ENCODE data around the gene KLHL11. TPM values are rescaled to one million over a fixed set of nuclear protein-coding genes. Genes with fewer than 3 reads are reported as not detected.
A peak's percentile ranks its signal among the peaks of the same experiment; 100 is the strongest.
"Not testable (repeated sequence)": the region's sequence is repeated elsewhere in the genome, so short reads cannot be mapped to it uniquely, and the experiment has no call there.

Gene KLHL11
- total RNA-seq, 1 experiment from 2014 or later: 14.3 TPM

DNA sequence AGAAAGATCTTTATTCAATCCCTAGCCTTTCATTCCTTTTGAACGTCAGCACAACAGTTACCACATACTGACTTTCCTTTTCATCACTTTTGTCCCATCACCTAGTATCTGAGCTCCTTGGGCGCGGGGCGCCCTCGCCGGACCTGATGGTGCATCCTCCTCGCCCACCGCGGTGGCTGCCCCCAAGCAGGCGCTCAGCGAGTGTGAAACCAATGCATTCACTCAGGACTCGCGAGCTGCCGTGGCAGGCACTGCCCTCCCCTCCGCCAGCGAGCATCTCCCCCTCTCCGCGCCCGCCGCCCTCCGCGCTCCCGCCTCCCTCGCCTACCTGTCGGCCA is 756 bp downstream of the KLHL11 start:
- Histone ChIP-seq H4K20me1 (ENCODE audit: insufficient read depth, low read depth, low read length) (peaks cover 13% of the 10 kb centered on the region; the same call in 1 of the 2 replicates), H3K9me3 (ENCODE audit: low read length) (no peaks in the 10 kb centered on the region), H3K36me3 (ENCODE audit: insufficient read depth, low read length) (peaks cover 11% of the 10 kb centered on the region), H3K9me2 (replicated peaks; ENCODE audit: insufficient read depth, low read length) (no peaks in the 10 kb centered on the region), H3K27ac (ENCODE audit: low read length) (peak overlapping the region; percentile 56; the same call in 1 of the 2 replicates), H3K4me1 (ENCODE audit: low read length) (peaks cover 31% of the 10 kb centered on the region), H3K9ac (ENCODE audit: low read length) (peak overlapping the region; percentile 93), H2AFZ (ENCODE audit: low read length) (peak overlapping the region; percentile 51; the same call in 1 of the 2 replicates), H3K4me3 (ENCODE audit: low read length) (peak overlapping the region; percentile 90), H3K27me3 (ENCODE audit: low read length) (no peaks in the 10 kb centered on the region), H3K4me2 (ENCODE audit: low read depth, low read length, poor library complexity, severe bottlenecking) (peak overlapping the region; percentile 87), H3K79me2 (ENCODE audit: low read length) (peaks cover 54% of the 10 kb centered on the region)
- DNase-seq: no peak

DNA sequence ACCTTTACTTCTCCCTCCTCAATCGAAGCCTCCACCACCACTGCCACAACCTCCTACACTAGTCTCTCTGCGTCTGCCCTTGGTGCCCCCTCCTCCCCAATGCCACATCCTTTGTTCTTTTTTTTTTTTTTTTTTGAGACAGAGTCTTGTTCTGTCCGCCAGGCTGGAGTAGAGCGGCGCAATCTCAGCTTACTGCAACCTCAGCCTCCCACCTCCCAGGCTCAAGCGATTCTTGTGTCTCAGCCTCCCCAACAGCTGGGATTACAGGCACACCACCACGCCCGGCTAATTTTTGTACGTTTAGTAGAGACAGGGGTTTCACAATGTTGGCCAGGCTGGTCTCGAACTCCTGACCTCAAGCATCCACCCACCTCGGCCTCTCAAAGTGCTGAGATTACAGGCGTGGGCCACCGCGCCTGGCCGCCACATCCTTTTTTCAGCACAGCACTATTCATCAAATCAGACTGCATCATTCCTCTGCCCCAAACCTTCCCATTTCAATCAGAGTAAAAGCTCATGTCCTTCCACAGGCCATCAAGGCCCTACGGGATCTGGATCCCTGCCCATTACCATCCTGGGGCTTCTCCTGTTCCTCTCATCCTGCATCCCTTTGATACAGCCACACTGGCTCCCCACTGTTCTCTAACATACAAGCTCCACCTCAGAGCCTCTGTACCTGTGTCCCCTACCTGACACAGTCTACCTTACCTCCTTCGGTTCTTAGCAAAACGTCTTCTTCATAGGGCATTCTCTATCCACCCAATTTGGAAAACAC is 2.0 kb downstream of the KLHL11 start:
- Histone ChIP-seq H4K20me1 (ENCODE audit: insufficient read depth, low read depth, low read length) (peaks cover 16% of the 10 kb centered on the region; the same call in 1 of the 2 replicates), H2AFZ (ENCODE audit: low read length) (no peak overlapping the region), H3K4me1 (ENCODE audit: low read length) (peaks cover 31% of the 10 kb centered on the region), H3K9me2 (replicated peaks; ENCODE audit: insufficient read depth, low read length) (no peaks in the 10 kb centered on the region), H3K27me3 (ENCODE audit: low read length) (no peaks in the 10 kb centered on the region), H3K9me3 (ENCODE audit: low read length) (no peaks in the 10 kb centered on the region), H3K36me3 (ENCODE audit: insufficient read depth, low read length) (peaks cover 4% of the 10 kb centered on the region), H3K27ac (ENCODE audit: low read length) (no peak overlapping the region), H3K79me2 (ENCODE audit: low read length) (peaks cover 65% of the 10 kb centered on the region), H3K4me3 (ENCODE audit: low read length) (peak overlapping the region; percentile 90), H3K9ac (ENCODE audit: low read length) (peak overlapping the region; percentile 93), H3K4me2 (ENCODE audit: low read depth, low read length, poor library complexity, severe bottlenecking) (peak overlapping the region; percentile 87)
- DNase-seq: no peak

DNA sequence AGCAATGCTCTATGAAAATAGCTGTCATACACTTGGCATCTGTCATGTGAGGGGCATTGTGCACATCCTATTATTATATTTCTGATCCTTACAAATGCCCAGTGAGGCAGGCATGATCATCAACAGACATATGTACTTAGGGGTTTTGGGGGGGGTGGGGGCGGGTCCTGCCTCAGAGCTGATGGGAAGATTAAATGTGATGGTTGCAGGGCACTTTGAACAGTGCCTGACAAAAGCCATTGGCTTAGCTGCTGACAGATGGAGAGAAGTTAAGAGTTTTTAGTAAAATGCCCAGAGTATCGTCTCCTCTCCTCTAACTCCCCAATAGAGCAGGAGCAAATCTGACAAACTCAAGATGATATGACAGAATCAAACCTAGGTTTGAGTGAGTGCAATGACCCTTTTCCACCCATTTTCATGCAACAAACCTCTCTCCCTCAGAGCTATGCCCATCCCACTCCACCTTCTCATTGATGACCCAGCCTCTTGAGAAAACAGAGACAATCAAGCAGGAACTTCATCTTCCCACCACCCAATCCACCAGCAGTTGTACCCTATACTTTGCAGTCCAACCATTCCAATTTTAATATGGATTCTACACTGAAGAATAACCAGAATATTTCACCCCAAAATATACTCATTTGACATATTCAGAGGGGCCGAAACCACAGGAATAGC is 4.8 kb downstream of the KLHL11 start:
- peaks cover 16% of the 10 kb centered on the region; the same call in 1 of the 2 replicates for H4K20me1 ChIP-seq (ENCODE audit: insufficient read depth, low read depth, low read length)
- H3K9me2 ChIP-seq (replicated peaks; ENCODE audit: insufficient read depth, low read length): no peaks in the 10 kb centered on the region
- H3K9ac ChIP-seq (ENCODE audit: low read length): no peak overlapping the region

DNA sequence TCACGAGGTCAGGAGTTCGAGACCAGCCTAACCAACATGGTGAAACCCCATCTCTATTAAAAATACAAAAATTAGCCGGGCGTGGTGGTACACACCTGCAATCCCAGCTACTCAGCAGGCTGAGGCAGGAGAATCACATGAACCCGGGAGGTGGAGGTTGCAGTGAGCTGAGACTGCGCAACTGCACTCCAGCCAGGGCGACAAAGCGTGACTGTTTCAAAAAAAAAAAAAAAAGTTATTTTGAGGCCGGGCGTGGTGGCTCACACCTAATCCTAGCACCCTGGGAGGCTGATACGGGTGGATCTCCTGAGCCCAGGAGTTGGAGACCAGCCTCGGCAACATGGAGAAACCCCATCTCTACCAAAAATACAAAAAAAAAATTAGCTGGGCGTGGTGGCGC is 13.8 kb downstream of the KLHL11 start:
- peaks cover 33% of the 10 kb centered on the region for H3K36me3 ChIP-seq (ENCODE audit: insufficient read depth, low read length)
- H3K4me2 ChIP-seq (ENCODE audit: low read depth, low read length, poor library complexity, severe bottlenecking); H3K9me2 ChIP-seq (replicated peaks; ENCODE audit: insufficient read depth, low read length); H3K27me3 ChIP-seq (ENCODE audit: low read length); H3K4me3 ChIP-seq (ENCODE audit: low read length); H3K27ac ChIP-seq (ENCODE audit: low read length); H3K9me3 ChIP-seq (ENCODE audit: low read length); H3K9ac ChIP-seq (ENCODE audit: low read length); H2AFZ ChIP-seq (ENCODE audit: low read length); DNase-seq: not testable (repeated sequence)
- H4K20me1 ChIP-seq (ENCODE audit: insufficient read depth, low read depth, low read length): peaks cover 63% of the 10 kb centered on the region
- H3K79me2 ChIP-seq (ENCODE audit: low read length): peaks cover 69% of the 10 kb centered on the region
- H3K4me1 ChIP-seq (ENCODE audit: low read length): peaks cover 32% of the 10 kb centered on the region

More for the DNA sequence above, 4.8 kb downstream of the KLHL11 start:
- H3K9me3 ChIP-seq (ENCODE audit: low read length): no peaks in the 10 kb centered on the region
- no peak overlapping the region for H3K4me2 ChIP-seq (ENCODE audit: low read depth, low read length, poor library complexity, severe bottlenecking)
- no peak for DNase-seq
- H3K4me1 ChIP-seq (ENCODE audit: low read length): peaks cover 17% of the 10 kb centered on the region
- no peak overlapping the region for H2AFZ ChIP-seq (ENCODE audit: low read length)
- no peaks in the 10 kb centered on the region for H3K27me3 ChIP-seq (ENCODE audit: low read length)
- H3K4me3 ChIP-seq (ENCODE audit: low read length): no peak overlapping the region
- H3K36me3 ChIP-seq (ENCODE audit: insufficient read depth, low read length): no peaks in the 10 kb centered on the region
- H3K27ac ChIP-seq (ENCODE audit: low read length): no peak overlapping the region
- peaks cover 83% of the 10 kb centered on the region for H3K79me2 ChIP-seq (ENCODE audit: low read length)

DNA sequence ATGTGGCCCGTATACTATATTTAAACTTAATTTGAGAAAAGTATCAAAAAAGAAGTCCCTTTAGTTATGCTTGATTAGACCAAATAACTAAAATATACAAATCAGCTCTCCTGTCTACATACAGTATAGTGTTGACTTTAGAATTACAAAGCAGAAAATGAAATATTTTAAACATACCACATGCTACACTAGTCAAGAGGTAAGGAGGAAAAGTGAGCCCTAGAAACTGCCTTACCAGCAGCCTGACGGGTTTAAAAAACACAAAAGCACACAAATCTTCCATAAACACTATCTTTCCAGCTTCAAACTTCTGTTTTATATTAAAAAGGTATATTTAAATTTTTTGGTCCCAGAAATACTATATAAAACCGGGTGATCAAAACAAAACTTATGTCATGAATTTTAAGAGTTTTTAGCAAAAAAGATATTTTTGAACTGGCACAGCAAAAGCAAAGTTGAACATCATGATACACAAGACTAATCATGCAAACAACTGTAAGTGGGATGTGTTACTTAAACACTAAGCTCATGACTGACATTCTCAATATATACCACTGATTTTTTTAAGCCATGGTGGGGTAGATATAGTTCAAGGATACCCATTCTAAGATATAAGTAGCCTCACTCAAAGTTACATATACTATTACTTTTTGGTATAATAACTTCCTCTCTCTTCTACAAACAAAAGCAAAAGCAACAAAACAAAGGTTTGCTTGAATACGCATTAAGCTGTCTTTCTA is 15.8 kb downstream of the KLHL11 start:
- no peak for DNase-seq
- Histone ChIP-seq H3K9me2 (replicated peaks; ENCODE audit: insufficient read depth, low read length) (no peaks in the 10 kb centered on the region), H3K36me3 (ENCODE audit: insufficient read depth, low read length) (peaks cover 28% of the 10 kb centered on the region), H2AFZ (ENCODE audit: low read length) (no peak overlapping the region), H3K9ac (ENCODE audit: low read length) (0 out of 2 replicates have a peak overlapping the region, but pooled peaks have one; percentile 26), H3K4me3 (ENCODE audit: low read length) (no peak overlapping the region), H3K9me3 (ENCODE audit: low read length) (no peaks in the 10 kb centered on the region), H3K4me1 (ENCODE audit: low read length) (peaks cover 32% of the 10 kb centered on the region), H3K27ac (ENCODE audit: low read length) (no peak overlapping the region), H3K27me3 (ENCODE audit: low read length) (no peaks in the 10 kb centered on the region), H3K79me2 (ENCODE audit: low read length) (peaks cover 58% of the 10 kb centered on the region), H4K20me1 (ENCODE audit: insufficient read depth, low read depth, low read length) (peaks cover 59% of the 10 kb centered on the region), H3K4me2 (ENCODE audit: low read depth, low read length, poor library complexity, severe bottlenecking) (peak overlapping the region; percentile 53)

DNA sequence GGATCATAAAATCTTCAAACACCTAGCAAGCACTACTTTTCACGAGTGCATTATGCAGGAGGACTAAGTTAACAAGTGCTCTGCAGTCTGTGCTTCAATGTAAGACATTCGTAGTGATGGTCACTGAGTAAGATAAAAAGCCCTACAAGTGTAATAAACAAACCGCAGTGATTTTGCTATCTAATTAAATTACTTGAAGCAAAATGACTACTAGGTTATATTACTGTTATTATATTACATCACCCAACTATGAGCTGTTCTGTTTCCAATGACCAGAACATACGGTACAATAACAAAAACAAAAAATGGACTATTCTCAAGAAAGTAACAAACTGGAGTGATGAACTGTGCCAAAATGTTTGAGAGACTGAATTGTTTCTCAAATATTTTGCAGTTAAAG is 16.4 kb downstream of the KLHL11 start:
- no peak overlapping the region for H3K4me3 ChIP-seq (ENCODE audit: low read length)

DNA sequence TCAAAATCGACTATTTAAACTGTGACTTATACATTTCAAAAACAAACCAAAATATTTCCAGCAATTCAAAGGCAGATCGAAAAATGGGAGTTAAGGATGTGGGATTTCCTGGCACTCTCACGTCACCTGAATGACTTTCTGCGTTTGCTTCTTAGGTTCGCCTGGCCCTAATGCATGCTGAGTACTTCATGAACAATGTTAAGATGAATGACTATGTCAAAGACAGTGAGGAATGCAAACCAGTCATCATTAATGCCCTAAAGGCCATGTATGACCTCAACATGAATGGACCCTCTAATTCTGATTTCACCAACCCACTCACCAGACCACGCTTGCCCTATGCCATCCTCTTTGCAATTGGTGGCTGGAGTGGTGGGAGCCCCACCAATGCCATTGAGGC is 20.3 kb downstream of the KLHL11 start:
- H4K20me1 ChIP-seq (ENCODE audit: insufficient read depth, low read depth, low read length): peaks cover 30% of the 10 kb centered on the region
- no peaks in the 10 kb centered on the region for H3K27me3 ChIP-seq (ENCODE audit: low read length)
- no peak overlapping the region for H3K27ac ChIP-seq (ENCODE audit: low read length)
- no peak overlapping the region for H3K4me2 ChIP-seq (ENCODE audit: low read depth, low read length, poor library complexity, severe bottlenecking)
- H3K4me3 ChIP-seq (ENCODE audit: low read length): no peak overlapping the region
- H2AFZ ChIP-seq (ENCODE audit: low read length): no peak overlapping the region
- H3K79me2 ChIP-seq (ENCODE audit: low read length): peaks cover 19% of the 10 kb centered on the region
- H3K9ac ChIP-seq (ENCODE audit: low read length): no peak overlapping the region
- H3K9me3 ChIP-seq (ENCODE audit: low read length): no peaks in the 10 kb centered on the region
- no peak for DNase-seq
- peaks cover 7% of the 10 kb centered on the region; the same call in 1 of the 2 replicates for H3K36me3 ChIP-seq (ENCODE audit: insufficient read depth, low read length)
- no peaks in the 10 kb centered on the region for H3K9me2 ChIP-seq (replicated peaks; ENCODE audit: insufficient read depth, low read length)
- H3K4me1 ChIP-seq (ENCODE audit: low read length): peaks cover 12% of the 10 kb centered on the region

More for the DNA sequence above, 16.4 kb downstream of the KLHL11 start:
- Histone ChIP-seq H3K4me1 (ENCODE audit: low read length) (peaks cover 32% of the 10 kb centered on the region), H2AFZ (ENCODE audit: low read length) (no peak overlapping the region), H3K9me2 (replicated peaks; ENCODE audit: insufficient read depth, low read length) (no peaks in the 10 kb centered on the region), H3K27me3 (ENCODE audit: low read length) (no peaks in the 10 kb centered on the region), H3K36me3 (ENCODE audit: insufficient read depth, low read length) (peaks cover 21% of the 10 kb centered on the region; the same call in 1 of the 2 replicates), H3K79me2 (ENCODE audit: low read length) (peaks cover 52% of the 10 kb centered on the region), H3K9ac (ENCODE audit: low read length) (no peak overlapping the region), H3K9me3 (ENCODE audit: low read length) (no peaks in the 10 kb centered on the region), H3K4me2 (ENCODE audit: low read depth, low read length, poor library complexity, severe bottlenecking) (peak overlapping the region; percentile 53), H4K20me1 (ENCODE audit: insufficient read depth, low read depth, low read length) (peaks cover 52% of the 10 kb centered on the region), H3K27ac (ENCODE audit: low read length) (no peak overlapping the region)
- no peak for DNase-seq

DNA sequence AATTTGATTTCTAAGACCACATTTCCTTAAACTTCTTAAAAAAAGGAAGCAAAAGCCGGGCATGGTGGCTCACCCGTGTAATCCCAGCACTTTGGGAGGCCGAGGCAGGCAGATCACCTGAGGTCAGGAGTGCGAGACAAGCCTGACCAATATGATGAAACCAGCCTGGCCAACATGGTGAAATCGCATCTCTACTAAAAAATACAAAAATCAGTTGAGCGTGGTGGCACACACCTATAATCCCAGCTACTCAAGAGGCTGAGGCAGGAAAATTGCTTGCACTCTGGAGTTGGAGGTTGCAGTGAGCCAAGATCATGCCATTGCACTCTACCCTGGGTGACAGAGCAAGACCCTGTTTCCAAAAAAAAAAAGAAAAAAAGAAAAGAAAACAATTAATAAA is 24.4 kb downstream of the KLHL11 start:
- not testable (repeated sequence) for H3K36me3 ChIP-seq (ENCODE audit: insufficient read depth, low read length); H3K9me3 ChIP-seq (ENCODE audit: low read length); H3K79me2 ChIP-seq (ENCODE audit: low read length); H3K9me2 ChIP-seq (replicated peaks; ENCODE audit: insufficient read depth, low read length); H3K9ac ChIP-seq (ENCODE audit: low read length); H3K4me2 ChIP-seq (ENCODE audit: low read depth, low read length, poor library complexity, severe bottlenecking); H4K20me1 ChIP-seq (ENCODE audit: insufficient read depth, low read depth, low read length); DNase-seq; H2AFZ ChIP-seq (ENCODE audit: low read length); H3K27ac ChIP-seq (ENCODE audit: low read length); H3K4me1 ChIP-seq (ENCODE audit: low read length); H3K4me3 ChIP-seq (ENCODE audit: low read length); H3K27me3 ChIP-seq (ENCODE audit: low read length)
